PFSK-1 (cell line): ENCODE data around the gene CLEC16A.

Experiments used
- FOXP2 ChIP-seq: optimal IDR thresholded peaks from 2 replicates; pipeline ENCODE3; 2011; ENCODE audit warnings: borderline replicate concordance, control low read depth, inconsistent platforms; ENCODE audit not compliant: insufficient read depth; ENCODE audit errors: extremely low read length, extremely low read depth
- POLR2AphosphoS5 ChIP-seq: IDR thresholded peaks from 2 replicates; pipeline ENCODE4 v1.6.1; 2012; ENCODE audit warnings: low read depth, mild to moderate bottlenecking, control low read depth, low read length, moderate library complexity
- REST ChIP-seq, 2 experiments: IDR thresholded peaks; 2 replicates each; pipeline versions ENCODE4 v1.6.1 to v1.8.0; 2011 to 2012; ENCODE audit warnings: low read depth in 2 of 2, low read length in 2 of 2, control low read depth in 1 of 2, inconsistent platforms in 1 of 2, mild to moderate bottlenecking in 1 of 2, moderate library complexity in 1 of 2; ENCODE audit not compliant: insufficient read depth in 1 of 2
- SIN3A ChIP-seq: IDR thresholded peaks from 2 replicates; pipeline ENCODE4 v1.6.1; 2012; ENCODE audit warnings: mild to moderate bottlenecking, low read length, moderate library complexity, borderline replicate concordance; ENCODE audit not compliant: insufficient read depth
- TAF1 ChIP-seq: IDR thresholded peaks from 2 replicates; pipeline ENCODE4 v1.6.1; 2012; ENCODE audit warnings: low read length, control low read depth, borderline replicate concordance; ENCODE audit not compliant: insufficient read depth

Gene CLEC16A

GRCh38 chr16:10972108-10972818, 27.9 kb downstream of the CLEC16A start:
- no peak for TF ChIP-seq SIN3A
- no peak for TF ChIP-seq FOXP2
- no peak for TF ChIP-seq TAF1
- TF ChIP-seq POLR2AphosphoS5: no peak
- TF ChIP-seq REST (IDR thresholded peaks at IDR 0.05; ENCODE audit: insufficient read depth in 1 of 2, low read depth in 2 of 2, low read length in 2 of 2): no peak

- TF ChIP-seq REST (IDR thresholded peaks at IDR 0.05; ENCODE audit: insufficient read depth in 1 of 2, low read depth in 2 of 2, low read length in 2 of 2) (no peak), POLR2AphosphoS5 (no peak), FOXP2 (no peak), TAF1 (no peak), SIN3A (no peak)
Measured at GRCh38 chr16:10972819-10973464, 28.6 kb downstream of the CLEC16A start.

- TF ChIP-seq REST (IDR thresholded peaks at IDR 0.05; ENCODE audit: insufficient read depth in 1 of 2, low read depth in 2 of 2, low read length in 2 of 2): no peak
- no peak for TF ChIP-seq SIN3A
- no peak for TF ChIP-seq TAF1
- TF ChIP-seq FOXP2: no peak
- no peak for TF ChIP-seq POLR2AphosphoS5
Measured at GRCh38 chr16:10976634-10977033, 32.3 kb downstream of the CLEC16A start.

DNA sequence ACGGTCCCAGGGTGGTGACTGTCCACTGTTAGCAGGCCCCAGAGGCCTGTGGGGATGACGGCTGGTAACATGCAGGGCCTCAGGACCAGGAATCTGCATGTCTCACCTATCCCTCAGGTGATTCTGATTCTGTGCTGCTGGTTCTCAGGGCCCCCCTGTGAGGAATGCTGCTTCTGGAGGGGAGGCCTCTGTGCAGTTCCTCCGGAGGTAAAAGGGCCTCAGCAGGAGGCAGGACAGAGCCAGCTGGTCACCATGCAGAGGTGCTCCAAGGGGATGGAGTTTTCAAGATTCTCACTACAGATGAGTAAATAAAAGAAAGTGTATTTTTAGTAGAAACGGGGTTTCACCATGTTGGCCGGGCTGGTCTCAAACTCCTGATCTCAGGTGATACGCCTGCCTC, 33.8 kb downstream of the CLEC16A start:
- TF ChIP-seq REST (IDR thresholded peaks at IDR 0.05; ENCODE audit: insufficient read depth in 1 of 2, low read depth in 2 of 2, low read length in 2 of 2) (no peak), FOXP2 (no peak), POLR2AphosphoS5 (no peak), SIN3A (no peak), TAF1 (no peak)
